Fibroblast of skin of abdomen (primary cell): ENCODE results near the gene OSBP2. TPM values are rescaled to one million over a fixed set of nuclear protein-coding genes. Genes with fewer than 3 reads are reported as not detected.
A peak's percentile ranks its signal among the peaks of the same experiment; 100 is the strongest.
"Not testable (repeated sequence)": the region's sequence is repeated elsewhere in the genome, so short reads cannot be mapped to it uniquely, and the experiment has no call there.

Experiments used
- DNase-seq: peaks from one replicate; pipeline ENCODE4 v3.0.0-alpha.2; 2013
- polyA plus RNA-seq, 2 experiments: library from polyadenylated mRNA; unstranded; fragments of 120-200 nt; gene quantifications; one replicate each; pipeline ENCODE4 v1.2.1, GENCODE V29; 2013; ENCODE audit not compliant: insufficient read length in 2 of 2

OSBP2 gene
- 0.82 TPM for polyA plus RNA-seq (2013, experiment 1 of 2; ENCODE audit: insufficient read length)
- polyA plus RNA-seq (2013, experiment 2 of 2; ENCODE audit: insufficient read length) = 0.72 TPM

GRCh38 chr22:30694640-30695350 lies at the start of gene OSBP2:
OSBP2 (plus strand) TSS chr22:30694874; CDS start chr22:30694910, 36 bp downstream.
- peak; percentile 9 for DNase-seq

DNA sequence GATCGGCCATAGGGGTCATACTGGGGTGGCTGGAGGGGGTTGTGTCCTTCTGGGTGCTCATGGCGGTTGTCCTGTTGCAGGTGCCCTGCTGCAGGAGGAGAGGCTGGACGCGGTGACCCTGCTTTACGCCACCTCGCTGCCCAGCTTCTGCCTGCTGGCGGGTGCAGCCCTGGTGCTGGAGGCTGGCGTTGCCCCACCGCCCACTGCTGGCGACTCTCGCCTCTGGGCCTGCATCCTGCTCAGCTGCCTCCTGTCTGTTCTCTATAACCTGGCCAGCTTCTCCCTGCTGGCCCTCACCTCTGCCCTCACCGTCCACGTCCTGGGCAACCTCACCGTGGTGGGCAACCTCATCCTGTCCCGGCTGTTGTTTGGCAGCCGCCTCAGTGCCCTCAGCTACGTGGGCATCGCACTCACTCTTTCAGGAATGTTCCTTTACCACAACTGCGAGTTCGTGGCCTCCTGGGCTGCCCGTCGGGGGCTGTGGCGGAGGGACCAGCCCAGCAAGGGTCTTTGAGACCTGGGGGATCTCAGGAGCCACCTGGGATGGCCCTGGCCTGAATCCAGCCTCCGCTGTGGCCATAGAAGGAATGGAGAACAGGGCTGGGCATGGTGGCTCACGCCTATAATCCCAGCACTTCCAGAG lies 48.0 kb upstream of the OSBP2 start:
- no peak for DNase-seq

- DNase-seq = no peak
These were observed 47.1 kb upstream of the OSBP2 start for GRCh38 chr22:30647536-30647935.

GRCh38 chr22:30648825-30649224 lies 45.8 kb upstream of the OSBP2 start:
- DNase-seq = no peak

GRCh38 chr22:30649430-30650007 lies 45.2 kb upstream of the OSBP2 start:
- DNase-seq = peak; percentile 61

- no peak for DNase-seq
These were observed 44.1 kb upstream of the OSBP2 start for GRCh38 chr22:30650508-30651116.

GRCh38 chr22:30652852-30653251 lies 41.8 kb upstream of the OSBP2 start:
- no peak for DNase-seq

DNA sequence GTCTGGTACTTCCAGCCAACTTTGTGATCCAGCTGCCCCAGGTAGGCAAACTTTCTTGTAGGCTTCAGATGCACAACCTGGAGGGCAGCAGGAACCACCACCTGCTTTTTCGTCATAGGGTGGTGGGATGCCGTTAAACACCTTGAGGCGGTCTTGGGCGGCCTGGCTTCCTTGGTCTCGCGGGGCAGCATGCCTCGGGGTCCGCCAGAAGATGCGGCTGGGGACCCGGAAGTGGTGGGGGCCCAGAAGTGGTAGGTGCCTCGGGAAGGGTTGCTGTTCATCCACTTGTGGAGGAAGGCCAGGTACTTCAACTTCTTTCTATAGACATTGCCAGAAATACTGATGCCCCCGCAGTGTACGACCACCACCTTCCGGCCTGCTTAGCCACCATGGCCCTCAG lies 40.3 kb upstream of the OSBP2 start:
- DNase-seq = no peak

DNA sequence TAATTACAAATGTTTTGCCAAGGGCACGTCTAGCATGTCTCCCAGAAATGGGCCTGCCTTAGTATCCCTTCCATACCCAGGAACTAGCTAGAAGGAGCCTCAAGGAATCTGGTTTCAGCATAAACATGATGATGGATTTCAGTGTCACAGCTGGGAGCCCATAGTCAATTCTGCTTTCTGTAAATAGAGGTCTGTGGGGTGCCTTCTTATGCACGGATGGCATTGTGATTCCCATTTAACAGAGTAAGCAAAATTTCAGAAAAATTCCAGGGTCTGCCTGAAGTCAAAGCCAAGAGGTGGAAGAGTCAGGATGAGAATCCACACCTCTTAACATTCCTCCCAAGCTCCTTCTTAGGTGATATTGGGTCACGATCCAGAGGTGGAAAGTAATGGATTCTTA lies 39.1 kb upstream of the OSBP2 start:
- no peak for DNase-seq

GRCh38 chr22:30662040-30662439 lies 32.6 kb upstream of the OSBP2 start:
- DNase-seq = no peak

DNA sequence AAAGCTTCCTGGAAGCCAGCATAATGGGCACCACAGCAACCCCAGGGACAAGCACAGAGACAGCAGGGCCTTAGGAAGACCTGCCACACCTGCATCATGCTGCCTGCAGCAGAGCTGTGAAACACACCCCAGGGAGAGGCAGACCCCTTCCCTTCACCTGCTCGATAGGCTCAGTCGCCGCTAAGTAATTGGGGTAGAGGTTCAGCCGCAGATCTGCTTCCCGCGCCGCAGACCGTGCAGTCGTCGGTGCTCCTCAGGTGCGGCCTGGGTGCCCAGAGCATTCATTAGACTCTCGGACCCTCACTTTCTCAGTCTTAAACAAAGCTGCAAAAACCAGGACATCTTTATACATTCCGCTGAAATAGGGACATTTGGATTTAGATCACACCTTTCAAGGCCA lies 29.9 kb upstream of the OSBP2 start:
- no peak for DNase-seq

DNA sequence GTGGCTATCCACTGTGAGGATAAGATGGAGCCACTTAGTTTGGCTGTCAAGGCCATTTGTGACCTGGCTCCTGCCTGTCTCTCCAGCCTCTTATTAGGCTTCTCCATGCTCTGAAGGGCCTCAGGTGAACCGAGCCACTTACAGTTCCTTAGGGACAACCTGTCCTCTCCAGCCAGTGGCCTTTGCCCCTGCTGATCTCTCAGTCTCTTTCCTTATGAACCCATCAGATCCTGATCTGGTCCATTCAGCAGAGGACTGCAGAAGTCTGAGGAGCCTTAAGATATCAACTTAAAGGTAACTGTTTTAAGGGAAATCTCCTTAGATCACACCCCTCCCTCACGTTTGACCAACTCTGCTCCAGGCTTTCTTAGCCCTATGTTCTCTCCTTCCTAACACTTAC lies 29.4 kb upstream of the OSBP2 start:
- no peak for DNase-seq

- no peak for DNase-seq
These were observed 28.9 kb upstream of the OSBP2 start for GRCh38 chr22:30665786-30666185.

DNA sequence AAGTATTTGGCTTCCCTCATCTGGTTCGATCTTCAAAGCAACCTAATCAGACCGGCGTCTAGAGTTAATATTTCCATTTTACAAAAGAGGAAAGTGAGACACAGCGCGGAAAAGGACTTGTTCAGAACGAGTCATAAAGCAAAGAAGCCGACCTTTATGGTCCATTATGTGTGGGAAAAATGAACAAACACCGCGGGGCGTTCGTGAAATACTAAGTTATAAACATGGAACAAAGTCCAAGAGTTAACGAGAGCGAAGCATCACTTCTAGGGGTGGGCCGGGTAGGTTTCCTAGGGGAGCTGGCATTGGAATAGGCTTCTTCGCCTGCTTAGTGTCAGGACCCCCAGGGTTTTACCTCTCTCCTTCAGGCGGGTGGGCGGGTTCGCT lies 27.6 kb upstream of the OSBP2 start:
- DNase-seq = no peak

GRCh38 chr22:30667494-30668385 lies 26.9 kb upstream of the OSBP2 start, which contains the start of gene DUSP18:
DUSP18 (minus strand) TSS chr22:30667875; CDS start chr22:30664003, 3,872 bp downstream.
- peak; percentile 86 for DNase-seq

- DNase-seq = no peak
These were observed 26.3 kb upstream of the OSBP2 start for GRCh38 chr22:30668386-30668710.

- DNase-seq = no peak
These were observed 23.6 kb upstream of the OSBP2 start for GRCh38 chr22:30671071-30671470.

- no peak for DNase-seq
These were observed 21.5 kb upstream of the OSBP2 start for GRCh38 chr22:30673136-30673535.

- no peak for DNase-seq
These were observed 20.2 kb upstream of the OSBP2 start for GRCh38 chr22:30674482-30674881.

GRCh38 chr22:30675436-30675835 lies 19.2 kb upstream of the OSBP2 start:
- no peak for DNase-seq

GRCh38 chr22:30676565-30676964 lies 18.1 kb upstream of the OSBP2 start:
- DNase-seq = not testable (repeated sequence)
